ENCODE results near the gene UGT1A7. TPM values are rescaled to one million over a fixed set of nuclear protein-coding genes. Genes with fewer than 3 reads are reported as not detected.
A peak's percentile ranks its signal among the peaks of the same experiment; 100 is the strongest.

UGT1A7 gene
- total and polyA plus RNA-seq, 7 experiments from 2014 or later = not detected

DNA sequence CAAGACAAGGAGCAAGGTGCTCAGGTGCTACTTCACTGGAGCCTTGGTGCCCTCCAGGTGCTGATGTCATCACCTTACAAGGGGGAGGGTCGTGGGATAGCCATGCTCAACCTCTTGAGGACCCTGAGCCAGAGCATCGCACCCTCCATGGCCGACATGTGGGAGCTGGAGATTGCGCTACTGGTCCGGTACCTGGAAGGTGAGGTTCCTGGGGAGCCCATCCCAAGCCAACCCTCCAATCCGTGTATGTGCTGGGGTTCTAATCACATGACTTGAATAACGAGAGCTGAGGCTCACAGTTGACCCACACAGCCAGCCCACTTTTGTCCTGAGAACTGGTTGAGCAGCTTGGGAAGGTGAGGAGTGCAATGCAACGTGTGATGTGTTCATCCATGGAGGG is 122.3 kb downstream of the UGT1A7 start:
- ChIA-PET CTCF (no interaction called here), POLR2A (no interaction called here)
- peak in 2 of 9 donors; percentile 0 to 17 for DNase-seq
- no peaks in the 10 kb centered on the region for H3K27me3 ChIP-seq (ENCODE audit: control insufficient read depth in 2 of 2, insufficient read depth in 2 of 2, low read length in 2 of 2)
- no peak overlapping the region for H3K4me3 ChIP-seq (ENCODE audit: low read length)
- intact Hi-C loops (cut with micrococcal nuclease) = no loop called here
- no peaks in the 10 kb centered on the region for H3K36me3 ChIP-seq (ENCODE audit: control insufficient read depth in 2 of 3, insufficient read depth in 3 of 3, low read length in 3 of 3)
- ATAC-seq = no peak
- H3K27me3 Mint-ChIP-seq = peaks cover 9 to 20% (median 17%) of the 10 kb centered on the region in 5 donors
- H3K4me1 Mint-ChIP-seq = no peaks in the 10 kb centered on the region
- no peak overlapping the region for H3K27ac Mint-ChIP-seq
- no peak overlapping the region for H3K4me3 Mint-ChIP-seq
- H3K9me3 ChIP-seq (ENCODE audit: control insufficient read depth in 2 of 3, low read length in 3 of 3) = no peaks in the 10 kb centered on the region
- H3K4me1 ChIP-seq (ENCODE audit: control insufficient read depth in 2 of 2, insufficient read depth in 2 of 2, low read length in 2 of 2) = no peaks in the 10 kb centered on the region
- no peaks in the 10 kb centered on the region for H3K36me3 Mint-ChIP-seq
- H3K9me3 Mint-ChIP-seq = no peaks in the 10 kb centered on the region
- no peak overlapping the region for H3K27ac ChIP-seq (ENCODE audit: low read depth, low read length)

DNA sequence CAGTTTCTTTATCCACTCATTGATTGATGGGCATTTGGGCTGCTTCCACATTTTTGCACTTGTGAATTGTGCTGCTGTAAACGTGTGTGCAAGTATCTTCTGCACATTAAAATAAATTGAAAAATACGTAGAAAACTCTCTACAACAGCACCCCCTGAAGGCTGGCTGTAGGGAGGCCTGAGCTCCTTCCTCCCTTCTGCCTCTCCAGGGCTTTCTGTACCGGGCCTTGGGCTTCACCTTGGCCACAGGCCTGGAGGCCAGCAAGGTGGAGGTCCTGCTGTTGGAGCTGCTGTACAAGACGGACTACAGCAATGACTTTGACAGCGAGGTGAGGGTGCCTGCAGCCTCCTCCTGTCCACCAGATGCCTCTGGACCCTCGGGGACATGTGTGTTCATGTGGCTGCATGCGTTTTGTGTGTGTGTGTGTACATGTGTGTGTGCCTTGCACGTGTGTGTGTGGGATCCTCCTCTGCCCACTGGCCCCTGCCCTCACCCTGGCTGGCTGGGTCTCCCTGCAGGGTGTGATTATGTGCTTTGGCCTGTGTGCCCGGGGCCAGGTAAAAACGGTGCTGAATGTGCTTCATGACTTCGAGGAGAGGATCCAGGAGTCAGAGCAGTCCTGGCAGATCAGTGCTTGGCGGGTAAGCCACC is 125.6 kb downstream of the UGT1A7 start:
- DNase-seq (peak in 2 of 9 donors; percentile 1 to 14), ATAC-seq (no peak)
- peaks cover 9 to 34% (median 20%) of the 10 kb centered on the region in 5 donors for H3K27me3 Mint-ChIP-seq
- ChIA-PET CTCF (interaction anchor here (0.7 kb wide), 1 partner anchor 347 kb away, joined by 3 read pairs; no protein-coding TSS in a partner anchor), POLR2A (no interaction called here)
- H3K4me1 Mint-ChIP-seq = no peaks in the 10 kb centered on the region
- H3K4me3 Mint-ChIP-seq = no peak overlapping the region
- H3K36me3 ChIP-seq (ENCODE audit: control insufficient read depth in 2 of 3, insufficient read depth in 3 of 3, low read length in 3 of 3) = no peaks in the 10 kb centered on the region
- intact Hi-C loops (cut with micrococcal nuclease) = no loop called here
- H3K4me1 ChIP-seq (ENCODE audit: control insufficient read depth in 2 of 2, insufficient read depth in 2 of 2, low read length in 2 of 2) = no peaks in the 10 kb centered on the region
- H3K9me3 ChIP-seq (ENCODE audit: control insufficient read depth in 2 of 3, low read length in 3 of 3) = no peaks in the 10 kb centered on the region
- H3K27me3 ChIP-seq (ENCODE audit: control insufficient read depth in 2 of 2, insufficient read depth in 2 of 2, low read length in 2 of 2) = no peaks in the 10 kb centered on the region
- no peaks in the 10 kb centered on the region for H3K9me3 Mint-ChIP-seq
- no peak overlapping the region for H3K27ac ChIP-seq (ENCODE audit: low read depth, low read length)
- H3K36me3 Mint-ChIP-seq = no peaks in the 10 kb centered on the region
- no peak overlapping the region for H3K4me3 ChIP-seq (ENCODE audit: low read length)
- H3K27ac Mint-ChIP-seq = no peak overlapping the region

DNA sequence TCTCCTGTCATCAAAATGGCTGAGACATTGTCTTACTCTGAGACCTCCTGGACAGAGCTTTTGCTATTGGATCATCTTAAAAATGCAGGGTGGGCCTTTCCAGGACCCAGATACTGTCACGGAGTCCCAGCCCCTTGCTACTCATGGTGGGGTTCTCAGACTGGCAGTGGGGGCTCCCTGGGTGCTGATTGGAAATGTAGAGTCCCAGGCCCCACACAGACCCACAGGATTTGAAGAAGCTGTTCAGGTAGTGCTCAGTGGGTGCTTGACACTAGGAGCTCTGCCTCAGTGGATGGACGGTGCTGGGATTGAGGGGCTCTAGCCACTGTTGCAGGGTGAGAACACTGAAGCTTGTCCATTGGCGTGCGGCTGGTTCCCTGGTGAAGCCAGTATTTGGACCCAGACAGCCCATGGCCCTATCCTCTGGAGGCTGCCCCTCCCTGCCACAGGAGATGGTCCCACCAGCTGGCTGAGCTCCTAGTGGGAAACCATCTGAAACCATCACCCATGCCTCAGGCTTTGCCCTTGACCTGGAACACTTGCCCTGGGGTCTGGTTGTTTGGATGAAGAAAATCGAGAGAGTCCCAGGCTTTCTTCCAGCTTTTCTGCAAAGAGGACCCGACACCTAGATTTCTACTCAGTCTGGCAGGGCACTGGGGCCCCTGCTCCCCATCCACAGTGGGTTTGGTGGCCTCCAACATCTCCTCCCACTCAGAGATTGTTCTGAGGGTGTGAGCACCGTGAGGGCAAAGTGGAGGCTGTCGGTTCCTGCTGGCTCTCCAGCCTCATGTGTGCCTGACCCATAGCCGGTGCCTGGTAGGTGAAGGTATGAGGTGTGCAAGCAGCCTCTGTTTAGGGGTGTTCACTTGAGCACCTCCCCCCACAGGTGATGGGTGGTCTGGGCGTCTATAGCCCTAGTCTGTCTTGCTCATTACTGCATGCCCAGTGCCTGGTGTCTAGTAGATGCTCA is 126.5 kb downstream of the UGT1A7 start:
- ChIA-PET POLR2A (no interaction called here), CTCF (no interaction called here)
- H3K9me3 Mint-ChIP-seq = no peaks in the 10 kb centered on the region
- no peaks in the 10 kb centered on the region for H3K36me3 ChIP-seq (ENCODE audit: control insufficient read depth in 2 of 3, insufficient read depth in 3 of 3, low read length in 3 of 3)
- H3K27ac ChIP-seq (ENCODE audit: low read depth, low read length) = no peak overlapping the region
- no peak overlapping the region for H3K4me3 Mint-ChIP-seq
- H3K4me3 ChIP-seq (ENCODE audit: low read length) = no peak overlapping the region
- intact Hi-C loops (cut with micrococcal nuclease) = no loop called here
- no peaks in the 10 kb centered on the region for H3K4me1 Mint-ChIP-seq
- no peak overlapping the region for H3K27ac Mint-ChIP-seq
- H3K27me3 ChIP-seq (ENCODE audit: control insufficient read depth in 2 of 2, insufficient read depth in 2 of 2, low read length in 2 of 2) = no peaks in the 10 kb centered on the region
- H3K27me3 Mint-ChIP-seq = peaks cover 12 to 26% (median 15%) of the 10 kb centered on the region in 5 donors
- ATAC-seq (no peak), DNase-seq (peak in 2 of 9 donors; percentile 1 to 15)
- no peaks in the 10 kb centered on the region for H3K36me3 Mint-ChIP-seq
- no peaks in the 10 kb centered on the region for H3K9me3 ChIP-seq (ENCODE audit: control insufficient read depth in 2 of 3, low read length in 3 of 3)
- no peaks in the 10 kb centered on the region for H3K4me1 ChIP-seq (ENCODE audit: control insufficient read depth in 2 of 2, insufficient read depth in 2 of 2, low read length in 2 of 2)

DNA sequence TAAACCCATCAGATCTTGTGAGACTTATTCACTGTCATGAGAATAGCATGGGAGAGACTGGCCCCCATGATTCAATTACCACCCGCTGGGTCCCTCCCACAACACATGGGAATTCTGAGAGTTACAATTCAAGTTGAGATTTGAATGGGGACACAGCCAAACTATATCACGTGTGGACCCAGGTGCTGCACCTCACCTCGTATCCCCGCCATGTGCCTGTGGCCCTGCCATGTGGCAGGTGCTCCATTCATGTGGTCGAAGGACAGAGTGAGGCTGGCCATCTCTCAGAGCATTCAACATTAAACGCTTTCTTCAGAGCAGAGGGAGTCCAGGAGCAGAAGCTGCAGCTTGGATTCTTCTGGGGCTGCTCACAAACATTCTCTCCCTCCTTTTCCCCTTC is 128.7 kb downstream of the UGT1A7 start:
- Histone ChIP-seq H3K27ac (ENCODE audit: low read depth, low read length) (no peak overlapping the region), H3K4me3 (ENCODE audit: low read length) (no peak overlapping the region), H3K9me3 (ENCODE audit: control insufficient read depth in 2 of 3, low read length in 3 of 3) (no peaks in the 10 kb centered on the region), H3K27me3 (ENCODE audit: control insufficient read depth in 2 of 2, insufficient read depth in 2 of 2, low read length in 2 of 2) (no peaks in the 10 kb centered on the region), H3K4me1 (ENCODE audit: control insufficient read depth in 2 of 2, insufficient read depth in 2 of 2, low read length in 2 of 2) (no peaks in the 10 kb centered on the region), H3K36me3 (ENCODE audit: control insufficient read depth in 2 of 3, insufficient read depth in 3 of 3, low read length in 3 of 3) (no peaks in the 10 kb centered on the region)
- Mint-ChIP-seq H3K27me3 (peaks cover 4 to 20% (median 10%) of the 10 kb centered on the region in 5 donors), H3K4me3 (no peak overlapping the region), H3K27ac (no peak overlapping the region), H3K36me3 (no peaks in the 10 kb centered on the region), H3K4me1 (no peaks in the 10 kb centered on the region), H3K9me3 (peaks cover 0 to 1% (median 0%) of the 10 kb centered on the region in 11 donors)
- ATAC-seq (no peak), DNase-seq (peak in 1 of 9 donors; percentile 9)
- POLR2A ChIA-PET = no interaction called here
- intact Hi-C loops (cut with micrococcal nuclease) = no loop called here
- CTCF ChIA-PET = no interaction called here

DNA sequence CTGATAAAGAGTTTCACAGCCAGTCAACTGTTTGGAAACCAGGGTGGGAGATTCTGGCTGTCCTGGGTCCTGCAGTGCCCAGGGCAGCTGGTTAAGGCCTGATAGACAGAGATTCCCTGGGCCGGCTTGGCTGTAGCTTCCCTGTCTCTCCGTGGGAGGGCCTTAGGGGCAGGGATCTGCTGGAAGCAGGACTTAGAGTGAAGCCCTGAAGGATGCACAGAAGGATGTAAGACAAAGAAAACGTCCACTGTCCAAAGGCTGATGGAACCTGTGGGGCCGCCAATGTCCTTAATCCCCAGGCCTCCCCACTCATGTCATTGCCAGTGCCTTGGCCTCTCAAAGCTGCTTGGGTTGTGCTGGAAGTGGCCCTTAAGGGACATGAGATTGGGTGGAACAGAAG is 129.4 kb downstream of the UGT1A7 start:
- intact Hi-C loops (cut with micrococcal nuclease) = no loop called here
- Mint-ChIP-seq H3K4me3 (no peak overlapping the region), H3K9me3 (peaks cover 0 to 1% (median 0%) of the 10 kb centered on the region in 11 donors), H3K27me3 (peaks cover 4 to 22% (median 10%) of the 10 kb centered on the region in 5 donors), H3K36me3 (no peaks in the 10 kb centered on the region), H3K4me1 (no peaks in the 10 kb centered on the region), H3K27ac (no peak overlapping the region)
- DNase-seq (peak in 1 of 9 donors; percentile 0), ATAC-seq (no peak)
- H3K36me3 ChIP-seq (ENCODE audit: control insufficient read depth in 2 of 3, insufficient read depth in 3 of 3, low read length in 3 of 3) = no peaks in the 10 kb centered on the region
- no peak overlapping the region for H3K4me3 ChIP-seq (ENCODE audit: low read length)
- POLR2A ChIA-PET = no interaction called here
- H3K27ac ChIP-seq (ENCODE audit: low read depth, low read length) = no peak overlapping the region
- CTCF ChIA-PET = no interaction called here
- H3K4me1 ChIP-seq (ENCODE audit: control insufficient read depth in 2 of 2, insufficient read depth in 2 of 2, low read length in 2 of 2) = no peaks in the 10 kb centered on the region
- no peaks in the 10 kb centered on the region for H3K27me3 ChIP-seq (ENCODE audit: control insufficient read depth in 2 of 2, insufficient read depth in 2 of 2, low read length in 2 of 2)
- no peaks in the 10 kb centered on the region for H3K9me3 ChIP-seq (ENCODE audit: control insufficient read depth in 2 of 3, low read length in 3 of 3)

DNA sequence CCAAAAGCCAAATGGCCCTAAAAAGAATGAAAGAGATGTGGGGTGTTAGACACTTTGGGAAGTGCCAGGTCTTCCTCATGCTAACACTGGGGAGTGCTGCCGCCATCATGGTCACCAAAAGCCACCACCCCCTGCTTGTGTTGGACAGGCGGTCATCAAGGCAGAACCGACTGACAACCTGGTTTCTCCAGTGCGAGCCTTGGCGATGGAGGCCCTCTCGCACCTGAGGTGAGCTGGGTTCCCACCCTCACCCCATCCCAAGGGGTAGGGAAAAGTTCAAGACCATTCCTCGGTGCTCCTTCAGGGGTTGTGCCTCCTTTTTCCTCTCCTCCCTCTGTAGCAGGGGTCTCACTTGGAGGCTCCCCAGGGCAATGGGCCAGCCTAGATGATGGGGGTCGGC is 130.0 kb downstream of the UGT1A7 start:
- Histone ChIP-seq H3K27ac (ENCODE audit: low read depth, low read length) (no peak overlapping the region), H3K9me3 (ENCODE audit: control insufficient read depth in 2 of 3, low read length in 3 of 3) (no peaks in the 10 kb centered on the region), H3K36me3 (ENCODE audit: control insufficient read depth in 2 of 3, insufficient read depth in 3 of 3, low read length in 3 of 3) (no peaks in the 10 kb centered on the region), H3K4me1 (ENCODE audit: control insufficient read depth in 2 of 2, insufficient read depth in 2 of 2, low read length in 2 of 2) (no peaks in the 10 kb centered on the region), H3K27me3 (ENCODE audit: control insufficient read depth in 2 of 2, insufficient read depth in 2 of 2, low read length in 2 of 2) (no peaks in the 10 kb centered on the region), H3K4me3 (ENCODE audit: low read length) (no peak overlapping the region)
- no peak for ATAC-seq
- H3K36me3 Mint-ChIP-seq = no peaks in the 10 kb centered on the region
- no peak overlapping the region for H3K4me3 Mint-ChIP-seq
- peaks cover 0 to 1% (median 0%) of the 10 kb centered on the region in 11 donors for H3K9me3 Mint-ChIP-seq
- POLR2A ChIA-PET = no interaction called here
- no peak overlapping the region for H3K27ac Mint-ChIP-seq
- intact Hi-C loops (cut with micrococcal nuclease) = no loop called here
- DNase-seq = peak in 2 of 9 donors; percentile 3 to 13
- H3K27me3 Mint-ChIP-seq = peaks cover 4 to 26% (median 10%) of the 10 kb centered on the region in 5 donors
- H3K4me1 Mint-ChIP-seq = no peaks in the 10 kb centered on the region
- CTCF ChIA-PET = no interaction called here
